Measurements from ENCODE around the gene SYT1.

SYT1 gene

GRCh38 chr12:79452906-79453305 is 588.3 kb downstream of the SYT1 start:
- no peaks in the 10 kb centered on the region for H3K27me3 Mint-ChIP-seq
- H3K9me3 Mint-ChIP-seq: no peaks in the 10 kb centered on the region
- no peaks in the 10 kb centered on the region for H3K36me3 Mint-ChIP-seq
- H3K27ac Mint-ChIP-seq: no peak overlapping the region
- H3K4me1 Mint-ChIP-seq: no peaks in the 10 kb centered on the region
- CTCF ChIA-PET: no interaction called here
- H3K4me3 Mint-ChIP-seq: no peak overlapping the region
- DNase-seq: no peak

- CTCF ChIA-PET: no interaction called here
Measured at GRCh38 chr12:79453820-79454219, 589.2 kb downstream of the SYT1 start.

GRCh38 chr12:79454338-79454843 is 589.8 kb downstream of the SYT1 start:
- Mint-ChIP-seq H3K36me3 (no peaks in the 10 kb centered on the region), H3K9me3 (no peaks in the 10 kb centered on the region), H3K4me3 (no peak overlapping the region), H3K27me3 (no peaks in the 10 kb centered on the region), H3K27ac (no peak overlapping the region), H3K4me1 (no peaks in the 10 kb centered on the region)
- CTCF ChIA-PET: no interaction called here
- no peak for DNase-seq

More at GRCh38 chr12:79453820-79454219, 589.2 kb downstream of the SYT1 start:
- no peaks in the 10 kb centered on the region for H3K9me3 Mint-ChIP-seq
- H3K27ac Mint-ChIP-seq: no peak overlapping the region
- no peak overlapping the region for H3K4me3 Mint-ChIP-seq
- H3K4me1 Mint-ChIP-seq: no peaks in the 10 kb centered on the region
- no peaks in the 10 kb centered on the region for H3K27me3 Mint-ChIP-seq
- H3K36me3 Mint-ChIP-seq: no peaks in the 10 kb centered on the region
- DNase-seq: no peak

GRCh38 chr12:79455286-79455685 is 590.7 kb downstream of the SYT1 start:
- Mint-ChIP-seq H3K4me3 (no peak overlapping the region), H3K27me3 (no peaks in the 10 kb centered on the region), H3K9me3 (no peaks in the 10 kb centered on the region), H3K4me1 (no peaks in the 10 kb centered on the region), H3K27ac (no peak overlapping the region), H3K36me3 (no peaks in the 10 kb centered on the region)
- no peak for DNase-seq
- CTCF ChIA-PET: no interaction called here

GRCh38 chr12:79482323-79482722 is 617.7 kb downstream of the SYT1 start:
- no peaks in the 10 kb centered on the region for H3K27me3 Mint-ChIP-seq

GRCh38 chr12:79482921-79483320 is 618.3 kb downstream of the SYT1 start:
- Mint-ChIP-seq H3K27me3 (no peaks in the 10 kb centered on the region), H3K27ac (no peak overlapping the region), H3K4me3 (no peak overlapping the region), H3K36me3 (no peaks in the 10 kb centered on the region), H3K9me3 (peaks cover 3% of the 10 kb centered on the region), H3K4me1 (no peaks in the 10 kb centered on the region)
- no peak for DNase-seq
- CTCF ChIA-PET: no interaction called here

More at GRCh38 chr12:79482323-79482722, 617.7 kb downstream of the SYT1 start:
- no peak overlapping the region for H3K27ac Mint-ChIP-seq
- no peak for DNase-seq
- H3K36me3 Mint-ChIP-seq: no peaks in the 10 kb centered on the region
- no peaks in the 10 kb centered on the region for H3K4me1 Mint-ChIP-seq
- CTCF ChIA-PET: no interaction called here
- H3K4me3 Mint-ChIP-seq: no peak overlapping the region
- peaks cover 3% of the 10 kb centered on the region for H3K9me3 Mint-ChIP-seq

GRCh38 chr12:79486154-79486553 is 621.6 kb downstream of the SYT1 start:
- no peaks in the 10 kb centered on the region for H3K4me1 Mint-ChIP-seq
- DNase-seq: no peak
- CTCF ChIA-PET: no interaction called here

GRCh38 chr12:79487386-79488110 is 623.0 kb downstream of the SYT1 start:
- Mint-ChIP-seq H3K36me3 (no peaks in the 10 kb centered on the region), H3K4me3 (no peak overlapping the region)
- CTCF ChIA-PET: no interaction called here

More at GRCh38 chr12:79486154-79486553, 621.6 kb downstream of the SYT1 start:
- Mint-ChIP-seq H3K4me3 (no peak overlapping the region), H3K36me3 (no peaks in the 10 kb centered on the region), H3K27me3 (no peaks in the 10 kb centered on the region), H3K27ac (no peak overlapping the region), H3K9me3 (peaks cover 3% of the 10 kb centered on the region)

More at GRCh38 chr12:79487386-79488110, 623.0 kb downstream of the SYT1 start:
- Mint-ChIP-seq H3K4me1 (no peaks in the 10 kb centered on the region), H3K27ac (no peak overlapping the region), H3K27me3 (no peaks in the 10 kb centered on the region), H3K9me3 (peaks cover 6% of the 10 kb centered on the region)
- DNase-seq: no peak
